OCI-LY7 (cell line): ENCODE measurements around the gene RRAD.

ENCODE experiments used
- EZH2phosphoT487 ChIP-seq: fragments of 200-600 bp; sonication (generic); IDR thresholded peaks from 2 replicates; pipeline ENCODE4 v1.6.1; 2018; ENCODE audit warnings: low read depth, borderline replicate concordance, mild to moderate bottlenecking, mixed run types, antibody characterized with exemption, low read length, moderate library complexity, mixed read lengths
- TF ChIP-seq, protein P1 (sequence below): fragments of 200-600 bp; sonication (generic); conservative IDR thresholded peaks from 2 replicates; pipeline ENCODE4 v1.5.1; 2014; ENCODE audit warnings: mild to moderate bottlenecking, antibody characterized with exemption, low read length, moderate library complexity, mixed read lengths

DNA sequence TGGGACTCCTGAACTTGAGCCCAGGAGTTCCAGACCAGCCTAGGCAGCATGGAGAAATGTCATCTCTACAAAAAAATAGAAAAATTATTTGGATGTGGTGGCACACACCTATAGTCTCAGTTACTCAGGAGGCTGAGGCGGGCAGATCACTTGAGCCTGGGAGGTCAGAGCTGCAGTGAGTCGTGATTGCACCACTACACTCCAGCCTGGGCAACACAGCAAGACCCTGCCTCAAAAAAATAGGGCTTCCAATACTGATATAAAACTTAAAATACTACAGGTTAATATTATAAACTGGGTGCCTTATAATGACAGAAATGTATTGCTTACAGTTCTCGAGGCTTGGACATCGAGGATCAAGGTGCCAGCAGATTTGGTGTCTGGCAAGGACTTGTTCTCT, 20.6 kb upstream of the RRAD start:
- TF ChIP-seq, protein P1, sequence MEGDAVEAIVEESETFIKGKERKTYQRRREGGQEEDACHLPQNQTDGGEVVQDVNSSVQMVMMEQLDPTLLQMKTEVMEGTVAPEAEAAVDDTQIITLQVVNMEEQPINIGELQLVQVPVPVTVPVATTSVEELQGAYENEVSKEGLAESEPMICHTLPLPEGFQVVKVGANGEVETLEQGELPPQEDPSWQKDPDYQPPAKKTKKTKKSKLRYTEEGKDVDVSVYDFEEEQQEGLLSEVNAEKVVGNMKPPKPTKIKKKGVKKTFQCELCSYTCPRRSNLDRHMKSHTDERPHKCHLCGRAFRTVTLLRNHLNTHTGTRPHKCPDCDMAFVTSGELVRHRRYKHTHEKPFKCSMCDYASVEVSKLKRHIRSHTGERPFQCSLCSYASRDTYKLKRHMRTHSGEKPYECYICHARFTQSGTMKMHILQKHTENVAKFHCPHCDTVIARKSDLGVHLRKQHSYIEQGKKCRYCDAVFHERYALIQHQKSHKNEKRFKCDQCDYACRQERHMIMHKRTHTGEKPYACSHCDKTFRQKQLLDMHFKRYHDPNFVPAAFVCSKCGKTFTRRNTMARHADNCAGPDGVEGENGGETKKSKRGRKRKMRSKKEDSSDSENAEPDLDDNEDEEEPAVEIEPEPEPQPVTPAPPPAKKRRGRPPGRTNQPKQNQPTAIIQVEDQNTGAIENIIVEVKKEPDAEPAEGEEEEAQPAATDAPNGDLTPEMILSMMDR: no peak
- TF ChIP-seq EZH2phosphoT487: no peak
